Activated CD4-positive, alpha-beta memory T cell treated with anti-CD3 and anti-CD28 coated beads for 36 hours (primary cell): ENCODE measurements around the gene CCDC78. TPM values are rescaled to one million over a fixed set of nuclear protein-coding genes. Genes with fewer than 3 reads are reported as not detected.

ENCODE experiments used
- CTCF ChIA-PET: fragments of 350-600 bp; sonication (Branson Sonifier 250); formaldehyde crosslinking; loops from one replicate; lab custom pipeline; 2021; ENCODE audit warnings: antibody characterized with exemption, inconsistent platforms; lab: Charles Lee
- POLR2A ChIA-PET: fragments of 350-600 bp; sonication (Branson Sonifier 250); formaldehyde crosslinking; loops from one replicate; lab custom pipeline; 2021; ENCODE audit warnings: antibody characterized with exemption; lab: Charles Lee
- DNase-seq: peaks from one replicate; pipeline ENCODE4 v3.0.0-alpha.2; 2020
- H3K27ac Mint-ChIP-seq: one replicate; pipeline ENCODE4 v1.8.0; 2021; ENCODE audit warnings: mixed read lengths
- H3K27me3 Mint-ChIP-seq: one replicate; pipeline ENCODE4 v1.8.0; 2021; ENCODE audit warnings: mixed read lengths
- H3K36me3 Mint-ChIP-seq: one replicate; pipeline ENCODE4 v1.8.0; 2021; ENCODE audit warnings: mixed read lengths
- H3K4me1 Mint-ChIP-seq: one replicate; pipeline ENCODE4 v1.8.0; 2021; ENCODE audit warnings: low read depth, mixed read lengths
- H3K4me3 Mint-ChIP-seq: one replicate; pipeline ENCODE4 v1.8.0; 2021; ENCODE audit warnings: mild to moderate bottlenecking, mixed read lengths
- H3K9me3 Mint-ChIP-seq: one replicate; pipeline ENCODE4 v1.8.0; 2021; ENCODE audit warnings: mixed read lengths
- intact Hi-C: fragments of 100-400 bp; cut with micrococcal nuclease; formaldehyde crosslinking; loops from one replicate; pipeline ENCODE4 v1.15.1; 2023
- total RNA-seq, 2 experiments: library from RNA; stranded (reverse); gene quantifications; one replicate each; pipeline ENCODE4 v1.2.3, GENCODE V29; 2021

The CCDC78 gene
- total RNA-seq, 2 experiments from 2014 or later: 3.3 to 4.2 TPM

- CTCF ChIA-PET: no interaction called here
- POLR2A ChIA-PET: no interaction called here
- intact Hi-C loops: no loop called here
- no peak for DNase-seq
- Mint-ChIP-seq H3K9me3 (no peaks in the 10 kb centered on the region), H3K36me3 (no peaks in the 10 kb centered on the region), H3K4me1 (no peaks in the 10 kb centered on the region), H3K4me3 (no peak overlapping the region), H3K27ac (no peak overlapping the region), H3K27me3 (no peaks in the 10 kb centered on the region)
Observed at GRCh38 chr16:766008-766819, 40.0 kb upstream of the CCDC78 start.

GRCh38 chr16:765488-765865 lies 39.2 kb upstream of the CCDC78 start:
- Mint-ChIP-seq H3K9me3 (no peaks in the 10 kb centered on the region), H3K27me3 (no peaks in the 10 kb centered on the region), H3K27ac (no peak overlapping the region), H3K4me1 (no peaks in the 10 kb centered on the region), H3K36me3 (no peaks in the 10 kb centered on the region), H3K4me3 (no peak overlapping the region)
- ChIA-PET POLR2A (no interaction called here), CTCF (no interaction called here)
- intact Hi-C loops: no loop called here
- DNase-seq: no peak

- H3K27ac Mint-ChIP-seq: no peak overlapping the region
- no peaks in the 10 kb centered on the region for H3K27me3 Mint-ChIP-seq
- H3K36me3 Mint-ChIP-seq: no peaks in the 10 kb centered on the region
- CTCF ChIA-PET: no interaction called here
- no peaks in the 10 kb centered on the region for H3K4me1 Mint-ChIP-seq
- no peaks in the 10 kb centered on the region for H3K9me3 Mint-ChIP-seq
- no peak overlapping the region for H3K4me3 Mint-ChIP-seq
- intact Hi-C loops: no loop called here
- POLR2A ChIA-PET: no interaction called here
- no peak for DNase-seq
Observed at GRCh38 chr16:764848-765487, 38.7 kb upstream of the CCDC78 start.

- H3K36me3 Mint-ChIP-seq: no peaks in the 10 kb centered on the region
- no peak overlapping the region for H3K4me3 Mint-ChIP-seq
- POLR2A ChIA-PET: no interaction called here
- CTCF ChIA-PET: no interaction called here
- intact Hi-C loops: no loop called here
- no peak overlapping the region for H3K27ac Mint-ChIP-seq
- H3K27me3 Mint-ChIP-seq: no peaks in the 10 kb centered on the region
- H3K9me3 Mint-ChIP-seq: no peaks in the 10 kb centered on the region
- H3K4me1 Mint-ChIP-seq: no peaks in the 10 kb centered on the region
- DNase-seq: no peak
Observed at GRCh38 chr16:764184-764750, 38.0 kb upstream of the CCDC78 start.

- Mint-ChIP-seq H3K4me1 (no peaks in the 10 kb centered on the region), H3K9me3 (no peaks in the 10 kb centered on the region), H3K27ac (no peak overlapping the region), H3K36me3 (no peaks in the 10 kb centered on the region), H3K4me3 (no peak overlapping the region), H3K27me3 (no peaks in the 10 kb centered on the region)
- ChIA-PET POLR2A (no interaction called here), CTCF (no interaction called here)
- intact Hi-C loops: no loop called here
- DNase-seq: no peak
Observed at GRCh38 chr16:763369-764183, 37.3 kb upstream of the CCDC78 start.

- POLR2A ChIA-PET: no interaction called here
- peaks cover under 1% of the 10 kb centered on the region for H3K27me3 Mint-ChIP-seq
- DNase-seq: no peak
- CTCF ChIA-PET: no interaction called here
- H3K9me3 Mint-ChIP-seq: no peaks in the 10 kb centered on the region
- no peak overlapping the region for H3K4me3 Mint-ChIP-seq
- intact Hi-C loops: no loop called here
- H3K36me3 Mint-ChIP-seq: no peaks in the 10 kb centered on the region
- no peaks in the 10 kb centered on the region for H3K4me1 Mint-ChIP-seq
- no peak overlapping the region for H3K27ac Mint-ChIP-seq
Observed at GRCh38 chr16:762595-763268, 36.5 kb upstream of the CCDC78 start.

- intact Hi-C loops: no loop called here
- Mint-ChIP-seq H3K4me3 (no peak overlapping the region), H3K36me3 (no peaks in the 10 kb centered on the region), H3K27me3 (peaks cover 3% of the 10 kb centered on the region), H3K9me3 (peaks cover 2% of the 10 kb centered on the region), H3K27ac (no peak overlapping the region), H3K4me1 (no peaks in the 10 kb centered on the region)
- DNase-seq: no peak
- CTCF ChIA-PET: no interaction called here
- POLR2A ChIA-PET: no interaction called here
Observed at GRCh38 chr16:761625-762513, 35.6 kb upstream of the CCDC78 start.

- Mint-ChIP-seq H3K4me3 (no peak within 1 kb of the TSS), H3K27ac (no peak within 1 kb of the TSS), H3K27me3 (peaks cover 10% of the 10 kb centered on the region)
Observed at GRCh38 chr16:760545-761343, 34.5 kb upstream of the CCDC78 start, which contains the start of gene MSLN. TSS of gene MSLN (plus strand) at chr16:760734. CDS start at chr16:762681, 1,947 bp downstream.

GRCh38 chr16:760065-760464 lies 33.8 kb upstream of the CCDC78 start:
- Mint-ChIP-seq H3K4me1 (no peaks in the 10 kb centered on the region), H3K27me3 (peaks cover 12% of the 10 kb centered on the region), H3K27ac (no peak overlapping the region), H3K4me3 (no peak overlapping the region), H3K36me3 (no peaks in the 10 kb centered on the region), H3K9me3 (peaks cover 7% of the 10 kb centered on the region)
- intact Hi-C loops: no loop called here
- DNase-seq: no peak
- ChIA-PET POLR2A (no interaction called here), CTCF (no interaction called here)

More at GRCh38 chr16:760545-761343, 34.5 kb upstream of the CCDC78 start, which contains the start of gene MSLN:
- ChIA-PET CTCF (interaction anchor here (0.6 kb wide), 1 partner anchor 13 kb away, joined by 3 read pairs; no protein-coding TSS in a partner anchor), POLR2A (no interaction called here)
- intact Hi-C loops: no loop called here
- DNase-seq: no peak
- Mint-ChIP-seq H3K4me1 (no peaks in the 10 kb centered on the region), H3K36me3 (no peaks in the 10 kb centered on the region), H3K9me3 (peaks cover 7% of the 10 kb centered on the region)

GRCh38 chr16:759110-759910 lies 33.1 kb upstream of the CCDC78 start:
- H3K27me3 Mint-ChIP-seq: peaks cover 12% of the 10 kb centered on the region

More at GRCh38 chr16:759110-759910, 33.1 kb upstream of the CCDC78 start:
- H3K36me3 Mint-ChIP-seq: no peaks in the 10 kb centered on the region
- no peaks in the 10 kb centered on the region for H3K4me1 Mint-ChIP-seq
- intact Hi-C loops: no loop called here
- H3K9me3 Mint-ChIP-seq: peaks cover 7% of the 10 kb centered on the region
- H3K27ac Mint-ChIP-seq: no peak overlapping the region
- ChIA-PET CTCF (no interaction called here), POLR2A (no interaction called here)
- no peak overlapping the region for H3K4me3 Mint-ChIP-seq
- no peak for DNase-seq
